NB4 (cell line): ENCODE results near the gene SLC29A3.

ENCODE experiments used
- DNase-seq: peaks from one replicate; pipeline ENCODE4 v3.0.0; 2010; ENCODE audit warnings: low read depth
- H3K4me3 ChIP-seq: one replicate; pipeline ENCODE4 v1.5.1; 2011; ENCODE audit warnings: mild to moderate bottlenecking, low read depth, low read length, moderate library complexity
- MYC ChIP-seq: IDR thresholded peaks from 2 replicates; pipeline ENCODE4 v1.6.1; 2011; ENCODE audit warnings: low read depth, low read length
- POLR2A ChIP-seq: IDR thresholded peaks from 2 replicates; pipeline ENCODE4 v1.6.1; 2011; ENCODE audit warnings: mild to moderate bottlenecking; ENCODE audit not compliant: insufficient read length; ENCODE audit errors: extremely low read depth
- TF ChIP-seq, protein P1 (sequence below): IDR thresholded peaks from one replicate; pipeline ENCODE4 v1.5.1; 2012; ENCODE audit warnings: low read depth, low read length
- TF ChIP-seq, protein P2 (sequence below): IDR thresholded peaks from 2 replicates; pipeline ENCODE4 v1.6.1; 2011; ENCODE audit warnings: low read depth, low read length

The SLC29A3 gene

GRCh38 chr10:71302874-71303568, 16.0 kb upstream of the SLC29A3 start:
- no peak overlapping the region for H3K4me3 ChIP-seq
- peak; percentile 82 for DNase-seq
- TF ChIP-seq, protein P1, sequence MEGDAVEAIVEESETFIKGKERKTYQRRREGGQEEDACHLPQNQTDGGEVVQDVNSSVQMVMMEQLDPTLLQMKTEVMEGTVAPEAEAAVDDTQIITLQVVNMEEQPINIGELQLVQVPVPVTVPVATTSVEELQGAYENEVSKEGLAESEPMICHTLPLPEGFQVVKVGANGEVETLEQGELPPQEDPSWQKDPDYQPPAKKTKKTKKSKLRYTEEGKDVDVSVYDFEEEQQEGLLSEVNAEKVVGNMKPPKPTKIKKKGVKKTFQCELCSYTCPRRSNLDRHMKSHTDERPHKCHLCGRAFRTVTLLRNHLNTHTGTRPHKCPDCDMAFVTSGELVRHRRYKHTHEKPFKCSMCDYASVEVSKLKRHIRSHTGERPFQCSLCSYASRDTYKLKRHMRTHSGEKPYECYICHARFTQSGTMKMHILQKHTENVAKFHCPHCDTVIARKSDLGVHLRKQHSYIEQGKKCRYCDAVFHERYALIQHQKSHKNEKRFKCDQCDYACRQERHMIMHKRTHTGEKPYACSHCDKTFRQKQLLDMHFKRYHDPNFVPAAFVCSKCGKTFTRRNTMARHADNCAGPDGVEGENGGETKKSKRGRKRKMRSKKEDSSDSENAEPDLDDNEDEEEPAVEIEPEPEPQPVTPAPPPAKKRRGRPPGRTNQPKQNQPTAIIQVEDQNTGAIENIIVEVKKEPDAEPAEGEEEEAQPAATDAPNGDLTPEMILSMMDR, result peak; percentile 56
- TF ChIP-seq, protein P2, sequence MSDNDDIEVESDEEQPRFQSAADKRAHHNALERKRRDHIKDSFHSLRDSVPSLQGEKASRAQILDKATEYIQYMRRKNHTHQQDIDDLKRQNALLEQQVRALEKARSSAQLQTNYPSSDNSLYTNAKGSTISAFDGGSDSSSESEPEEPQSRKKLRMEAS, result peak; percentile 28; the same call in 1 of the 2 replicates
- no peak for TF ChIP-seq POLR2A

- TF ChIP-seq, protein P2, result no peak
- TF ChIP-seq, protein P1, result no peak
- TF ChIP-seq MYC (no peak), POLR2A (no peak)
- no peak overlapping the region for H3K4me3 ChIP-seq
- DNase-seq, result no peak
These were observed 15.5 kb upstream of the SLC29A3 start for GRCh38 chr10:71303569-71303907.

DNA sequence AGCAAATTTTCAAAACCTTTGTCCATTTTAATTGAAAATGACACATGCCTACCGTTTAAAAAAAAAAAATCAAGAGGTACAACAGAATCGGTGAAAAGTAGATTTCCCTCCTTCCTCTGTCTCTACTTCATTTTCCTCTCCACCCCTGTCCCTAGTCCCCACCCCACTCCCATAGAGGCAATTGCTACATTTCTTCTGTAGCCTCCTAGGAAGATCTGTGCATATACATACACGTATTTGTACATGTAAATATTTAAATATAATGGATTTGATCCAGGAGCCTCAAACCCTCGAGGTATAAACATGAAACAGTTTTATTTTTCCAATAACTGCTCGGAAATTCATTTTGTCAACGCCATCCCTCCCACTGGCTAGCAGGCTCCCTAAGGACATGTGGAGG, 14.1 kb upstream of the SLC29A3 start:
- no peak overlapping the region for H3K4me3 ChIP-seq
- DNase-seq, result no peak
- TF ChIP-seq, protein P1, result no peak

DNA sequence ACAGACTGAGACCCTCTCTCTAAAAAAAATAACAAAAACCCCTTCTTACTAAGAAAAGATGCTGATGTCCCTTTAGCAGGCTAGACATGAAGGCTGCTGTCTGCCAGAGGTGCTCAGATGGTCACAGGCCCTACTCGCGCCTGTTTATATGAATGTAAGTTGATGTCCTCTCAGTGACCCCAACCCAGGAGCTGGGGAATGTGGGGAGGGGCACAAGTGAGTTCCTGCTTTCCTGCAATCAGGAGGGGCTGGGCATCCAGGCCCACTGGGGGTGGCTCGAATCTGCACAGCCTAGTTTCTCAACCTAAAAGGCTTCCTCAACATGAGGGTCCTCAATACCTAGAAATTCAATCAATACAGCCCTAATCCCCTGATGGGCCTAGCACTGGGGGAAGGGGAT, 12.1 kb upstream of the SLC29A3 start:
- no peak for DNase-seq
- H3K4me3 ChIP-seq, result no peak overlapping the region
- TF ChIP-seq MYC (no peak), POLR2A (no peak)
- TF ChIP-seq, protein P1, result no peak
- TF ChIP-seq, protein P2, result no peak

DNA sequence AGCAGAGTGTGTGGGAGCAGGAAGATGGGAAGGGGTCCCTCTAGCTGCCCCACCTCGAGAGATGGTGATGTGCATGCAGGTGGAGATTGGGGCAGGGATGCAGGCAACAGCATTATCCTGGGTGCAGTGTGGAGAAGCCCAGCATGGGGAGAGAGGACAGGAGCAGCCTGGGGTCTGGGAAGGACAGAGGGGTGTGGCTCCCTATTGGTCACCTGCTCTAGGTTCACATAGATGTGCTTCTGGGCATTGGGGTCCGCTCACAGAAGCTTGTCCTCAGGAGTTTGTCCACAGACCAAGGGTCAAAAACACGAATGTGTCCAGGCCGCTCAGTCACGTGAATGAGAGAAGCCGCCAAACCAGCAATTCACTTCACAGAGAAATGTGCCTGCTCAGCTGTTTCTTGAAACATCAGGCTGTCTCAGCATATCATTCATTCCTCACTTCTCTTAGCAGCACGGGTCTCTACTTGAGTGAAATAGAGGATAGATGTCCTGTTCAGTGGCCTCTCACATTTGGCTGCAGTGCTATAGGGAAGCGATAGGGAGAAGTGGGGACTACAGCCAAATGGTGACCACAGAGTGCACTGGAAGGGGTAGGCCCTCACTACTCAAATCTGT, 11.5 kb upstream of the SLC29A3 start:
- no peak overlapping the region for H3K4me3 ChIP-seq
- no peak for TF ChIP-seq MYC

GRCh38 chr10:71308244-71308643, 10.8 kb upstream of the SLC29A3 start:
- no peak overlapping the region for H3K4me3 ChIP-seq
- TF ChIP-seq, protein P1, result no peak
- TF ChIP-seq, protein P2, result no peak
- no peak for TF ChIP-seq MYC
- no peak for TF ChIP-seq POLR2A
- DNase-seq, result no peak

More for the DNA sequence above, 11.5 kb upstream of the SLC29A3 start:
- no peak for DNase-seq
